Measurements from ENCODE around the gene NCCRP1. TPM values are rescaled to one million over a fixed set of nuclear protein-coding genes. Genes with fewer than 3 reads are reported as not detected.

The NCCRP1 gene
- total RNA-seq, 4 donors from 2014 or later, result 0.46 TPM; not detected in 3

GRCh38 chr19:39246951-39247669, 50.3 kb downstream of the NCCRP1 start:
- DNase-seq (ENCODE audit: low spot score) (no peak), ATAC-seq (ENCODE audit: low FRiP score) (peak; percentile 46)
- no peak for TF ChIP-seq CTCF (IDR thresholded peaks at IDR 0.05)

- DNase-seq (ENCODE audit: low spot score), result no peak
- no peak for TF ChIP-seq CTCF (IDR thresholded peaks at IDR 0.05)
- ATAC-seq (ENCODE audit: low FRiP score), result peak; percentile 74
These were observed 51.2 kb downstream of the NCCRP1 start for GRCh38 chr19:39247701-39248664.

GRCh38 chr19:39248806-39249205, 52.0 kb downstream of the NCCRP1 start, which contains the start of gene IFNL4:
Gene IFNL4, minus strand, starts transcription at chr19:39248856.
- TF ChIP-seq CTCF (IDR thresholded peaks at IDR 0.05), result no peak
- DNase-seq (ENCODE audit: low spot score) (no peak), ATAC-seq (ENCODE audit: low FRiP score) (no peak)

GRCh38 chr19:39251081-39251480, 54.3 kb downstream of the NCCRP1 start:
- ATAC-seq (ENCODE audit: low FRiP score) (no peak), DNase-seq (ENCODE audit: low spot score) (no peak)
- no peak for TF ChIP-seq CTCF (IDR thresholded peaks at IDR 0.05)

Other genes with a start within 250 kb of the NCCRP1 start
- gene FBXO17, start 221.2 kb upstream of the NCCRP1 start, total RNA-seq, result 10 to 100 TPM; 31.2 to 43.6 (median 38.2) TPM
- gene FBXO27, start 164.4 kb upstream of the NCCRP1 start, total RNA-seq, result 10 to 100 TPM in 1 of 4 donors, 1 to 10 TPM in 3; 3.2 to 14.6 (median 7.6) TPM
- not detected for gene ACP7, start 112.6 kb upstream of the NCCRP1 start, total RNA-seq
- 1 to 10 TPM; 4.6 to 9.8 (median 6.3) TPM for gene PAK4, start 71.2 kb upstream of the NCCRP1 start, total RNA-seq
- not detected for gene SYCN, start 7.3 kb downstream of the NCCRP1 start, total RNA-seq
- gene IFNL3, start 48.0 kb downstream of the NCCRP1 start, total RNA-seq, result not detected
- gene IFNL4, start 51.9 kb downstream of the NCCRP1 start, total RNA-seq, result not detected
- not detected for gene IFNL2, start 71.4 kb downstream of the NCCRP1 start, total RNA-seq
- not detected for gene IFNL1, start 99.4 kb downstream of the NCCRP1 start, total RNA-seq
- 1 to 10 TPM in 2 of 4 donors, under 1 TPM in 2; 0.63 to 1.4 (median 1.0) TPM for gene LRFN1, start 123.9 kb downstream of the NCCRP1 start, total RNA-seq
- gene GMFG, start 139.1 kb downstream of the NCCRP1 start, total RNA-seq, result 100 to 1,000 TPM in 1 of 4 donors, 10 to 100 TPM in 3; 31.8 to 126 (median 55.5) TPM
- gene SAMD4B, start 145.5 kb downstream of the NCCRP1 start, total RNA-seq, result 10 to 100 TPM; 55.9 to 87.7 (median 73.2) TPM
- gene PAF1, start 194.1 kb downstream of the NCCRP1 start, total RNA-seq, result 10 to 100 TPM; 29.2 to 60.3 (median 53.3) TPM
- gene MED29, start 194.4 kb downstream of the NCCRP1 start, total RNA-seq, result 10 to 100 TPM; 24.5 to 41.3 (median 32.5) TPM
- gene ZFP36, start 209.9 kb downstream of the NCCRP1 start, total RNA-seq, result 100 to 1,000 TPM; 323 to 827 (median 509) TPM
- 10 to 100 TPM; 16.5 to 35.3 (median 21.4) TPM for gene PLEKHG2, start 215.7 kb downstream of the NCCRP1 start, total RNA-seq
- 1,000 to 10,000 TPM; 1,153 to 1,681 (median 1,338) TPM for gene RPS16, start 239.0 kb downstream of the NCCRP1 start, total RNA-seq
- 100 to 1,000 TPM in 1 of 4 donors, 10 to 100 TPM in 3; 62.2 to 102 (median 73.3) TPM for gene SUPT5H, start 248.6 kb downstream of the NCCRP1 start, total RNA-seq